Measurements from ENCODE around the gene POLE2.
"Not testable (repeated sequence)": the region's sequence is repeated elsewhere in the genome, so short reads cannot be mapped to it uniquely, and the experiment has no call there.

POLE2 gene

GRCh38 chr14:49622022-49622607 is 65.9 kb downstream of the POLE2 start:
- Histone ChIP-seq H3K27ac (no peak overlapping the region), H2AFZ (peak overlapping the region; percentile 99), H3K9ac (no peak overlapping the region), H3K36me3 (ENCODE audit: control insufficient read depth, insufficient read depth, low read length) (no peaks in the 10 kb centered on the region), H3K79me2 (peaks cover 9% of the 10 kb centered on the region), H3K9me3 (ENCODE audit: control insufficient read depth, low read length) (no peaks in the 10 kb centered on the region), H3K27me3 (ENCODE audit: control insufficient read depth, insufficient read depth, low read length) (no peaks in the 10 kb centered on the region), H3K4me3 (ENCODE audit: low read depth, low read length) (peak overlapping the region; percentile 81), H3K4me1 (peaks cover 11% of the 10 kb centered on the region), H3K4me2 (ENCODE audit: low read length) (peak overlapping the region; percentile 88)
- TF ChIP-seq CTCF (IDR thresholded peaks at IDR 0.05), result no peak

- H3K27me3 ChIP-seq (ENCODE audit: control insufficient read depth, insufficient read depth, low read length), result no peaks in the 10 kb centered on the region
- peak overlapping the region; percentile 98 for H3K27ac ChIP-seq
- H3K4me3 ChIP-seq (ENCODE audit: low read depth, low read length), result peak overlapping the region; percentile 81
- no peaks in the 10 kb centered on the region for H3K36me3 ChIP-seq (ENCODE audit: control insufficient read depth, insufficient read depth, low read length)
- H2AFZ ChIP-seq, result peak overlapping the region; percentile 99
- H3K4me2 ChIP-seq (ENCODE audit: low read length), result peak overlapping the region; percentile 88
- H3K9ac ChIP-seq, result peak overlapping the region; percentile 57
- no peak for TF ChIP-seq CTCF (IDR thresholded peaks at IDR 0.05)
- H3K79me2 ChIP-seq, result peaks cover 9% of the 10 kb centered on the region
- peaks cover 11% of the 10 kb centered on the region for H3K4me1 ChIP-seq
- no peaks in the 10 kb centered on the region for H3K9me3 ChIP-seq (ENCODE audit: control insufficient read depth, low read length)
Measured at GRCh38 chr14:49621114-49621881, 66.7 kb downstream of the POLE2 start.

GRCh38 chr14:49620182-49621113 is 67.6 kb downstream of the POLE2 start, which contains the start of the genes MGAT2 and RPL36AL:
Gene MGAT2, plus strand, starts transcription at chr14:49620799. Its CDS starts 470 bp downstream, at chr14:49621269.
Gene RPL36AL, minus strand, starts transcription at chr14:49620626. Its CDS starts 1,522 bp downstream, at chr14:49619104.
- TF ChIP-seq CTCF (IDR thresholded peaks at IDR 0.05), result no peak
- no peaks in the 10 kb centered on the region for H3K36me3 ChIP-seq (ENCODE audit: control insufficient read depth, insufficient read depth, low read length)
- peak within 1 kb of the TSS; percentile 88 for H3K4me2 ChIP-seq (ENCODE audit: low read length)
- H3K27ac ChIP-seq, result peak within 1 kb of the TSS; percentile 98
- peaks cover 9% of the 10 kb centered on the region for H3K79me2 ChIP-seq
- H3K4me3 ChIP-seq (ENCODE audit: low read depth, low read length), result peak within 1 kb of the TSS; percentile 81
- peaks cover 11% of the 10 kb centered on the region for H3K4me1 ChIP-seq
- H3K9ac ChIP-seq, result peak within 1 kb of the TSS; percentile 96
- H3K27me3 ChIP-seq (ENCODE audit: control insufficient read depth, insufficient read depth, low read length), result no peaks in the 10 kb centered on the region
- H2AFZ ChIP-seq, result peak within 1 kb of the TSS; percentile 99
- H3K9me3 ChIP-seq (ENCODE audit: control insufficient read depth, low read length), result no peaks in the 10 kb centered on the region

- Histone ChIP-seq H2AFZ (peak overlapping the region; percentile 99), H3K27ac (peak overlapping the region; percentile 98), H3K9ac (peak overlapping the region; percentile 96), H3K79me2 (peaks cover 9% of the 10 kb centered on the region), H3K4me1 (peaks cover 11% of the 10 kb centered on the region), H3K4me2 (ENCODE audit: low read length) (peak overlapping the region; percentile 78), H3K4me3 (ENCODE audit: low read depth, low read length) (peak overlapping the region; percentile 81), H3K9me3 (ENCODE audit: control insufficient read depth, low read length) (no peaks in the 10 kb centered on the region), H3K27me3 (ENCODE audit: control insufficient read depth, insufficient read depth, low read length) (no peaks in the 10 kb centered on the region), H3K36me3 (ENCODE audit: control insufficient read depth, insufficient read depth, low read length) (no peaks in the 10 kb centered on the region)
- no peak for TF ChIP-seq CTCF (IDR thresholded peaks at IDR 0.05)
Measured at GRCh38 chr14:49619730-49620129, 68.3 kb downstream of the POLE2 start.

GRCh38 chr14:49619273-49619672 is 68.7 kb downstream of the POLE2 start:
- peaks cover 11% of the 10 kb centered on the region for H3K4me1 ChIP-seq
- H3K4me3 ChIP-seq (ENCODE audit: low read depth, low read length), result peak overlapping the region; percentile 81
- not testable (repeated sequence) for H3K79me2 ChIP-seq; H3K9ac ChIP-seq; H3K27me3 ChIP-seq (ENCODE audit: control insufficient read depth, insufficient read depth, low read length); H3K9me3 ChIP-seq (ENCODE audit: control insufficient read depth, low read length); H2AFZ ChIP-seq; H3K36me3 ChIP-seq (ENCODE audit: control insufficient read depth, insufficient read depth, low read length)
- peak overlapping the region; percentile 78 for H3K4me2 ChIP-seq (ENCODE audit: low read length)
- H3K27ac ChIP-seq, result peak overlapping the region; percentile 98
